Fibroblast of peridontal ligament (primary cell): ENCODE measurements around the gene CTBP1.
A peak's percentile ranks its signal among the peaks of the same experiment; 100 is the strongest.
"Not testable (repeated sequence)": the region's sequence is repeated elsewhere in the genome, so short reads cannot be mapped to it uniquely, and the experiment has no call there.

Experiments used
- DNase-seq: peaks from one replicate; pipeline ENCODE4 v3.0.0-alpha.2; 2010; ENCODE audit errors: extremely low read depth

CTBP1 gene

GRCh38 chr4:1248245-1249147 lies at the start of gene CTBP1:
Gene CTBP1, minus strand, starts transcription at chr4:1249130. Its CDS starts 7,799 bp downstream, at chr4:1241331.
- DNase-seq: peak; percentile 77

- no peak for DNase-seq
Observed at GRCh38 chr4:1298461-1298860, 49.5 kb upstream of the CTBP1 start.

- no peak for DNase-seq
Observed at GRCh38 chr4:1297456-1298325, 48.8 kb upstream of the CTBP1 start.

- DNase-seq: no peak
Observed at GRCh38 chr4:1297023-1297395, 48.1 kb upstream of the CTBP1 start.

GRCh38 chr4:1296324-1297022 lies 47.5 kb upstream of the CTBP1 start:
- DNase-seq: no peak

- no peak for DNase-seq
Observed at GRCh38 chr4:1295405-1296055, 46.6 kb upstream of the CTBP1 start.

GRCh38 chr4:1294891-1295290 lies 46.0 kb upstream of the CTBP1 start:
- no peak for DNase-seq

- DNase-seq: no peak
Observed at GRCh38 chr4:1294424-1294823, 45.5 kb upstream of the CTBP1 start.

- DNase-seq: no peak
Observed at GRCh38 chr4:1293991-1294390, 45.1 kb upstream of the CTBP1 start.

- no peak for DNase-seq
Observed at GRCh38 chr4:1293531-1293941, 44.6 kb upstream of the CTBP1 start.

GRCh38 chr4:1292703-1293011 lies 43.7 kb upstream of the CTBP1 start:
- not testable (repeated sequence) for DNase-seq

- no peak for DNase-seq
Observed at GRCh38 chr4:1291996-1292702, 43.2 kb upstream of the CTBP1 start.

GRCh38 chr4:1291091-1291490 lies 42.2 kb upstream of the CTBP1 start:
- DNase-seq: no peak

- no peak for DNase-seq
Observed at GRCh38 chr4:1290165-1290977, 41.4 kb upstream of the CTBP1 start.

- peak; percentile 94 for DNase-seq
Observed at GRCh38 chr4:1289207-1290164, 40.6 kb upstream of the CTBP1 start, which contains the start of gene MAEA. Gene MAEA, plus strand, starts transcription at chr4:1289891. Its CDS starts 23 bp downstream, at chr4:1289914.

- no peak for DNase-seq
Observed at GRCh38 chr4:1288786-1289185, 39.9 kb upstream of the CTBP1 start.

- no peak for DNase-seq
Observed at GRCh38 chr4:1285790-1286553, 37.0 kb upstream of the CTBP1 start.

- DNase-seq: no peak
Observed at GRCh38 chr4:1285151-1285789, 36.3 kb upstream of the CTBP1 start.
